ENCODE measurements around the gene ADGRG2.

GRCh38 chrX:19089555-19090040, 32.7 kb downstream of the ADGRG2 start:
- no peak for TF ChIP-seq LEF1 (IDR thresholded peaks at IDR 0.05; ENCODE audit: borderline replicate concordance)
- no peak for TF ChIP-seq ARNT (IDR thresholded peaks at IDR 0.05)
- TF ChIP-seq FOXA1 (IDR thresholded peaks at IDR 0.05): no peak
- TF ChIP-seq FOXM1 (IDR thresholded peaks at IDR 0.05; ENCODE audit: borderline replicate concordance): no peak
- no peak for TF ChIP-seq BHLHE40 (IDR thresholded peaks at IDR 0.05; ENCODE audit: borderline replicate concordance)
- TF ChIP-seq CTBP1 (IDR thresholded peaks at IDR 0.05; ENCODE audit: borderline replicate concordance): no peak
- TF ChIP-seq SUZ12 (IDR thresholded peaks at IDR 0.05): no peak
- TF ChIP-seq SP1 (IDR thresholded peaks at IDR 0.05): no peak
- TF ChIP-seq L3MBTL2 (conservative IDR thresholded peaks at IDR 0.05): no peak
- no peak for TF ChIP-seq ELF4 (IDR thresholded peaks at IDR 0.05)
- TF ChIP-seq HDGF (IDR thresholded peaks at IDR 0.05; ENCODE audit: borderline replicate concordance): no peak
- no peak for TF ChIP-seq NFRKB (IDR thresholded peaks at IDR 0.05)
- no peak for TF ChIP-seq PKNOX1 (IDR thresholded peaks at IDR 0.05)
